H9 (cell line): ENCODE data around the gene SLC14A1. TPM values are rescaled to one million over a fixed set of nuclear protein-coding genes. Genes with fewer than 3 reads are reported as not detected.

Source experiments
- DNase-seq: peaks from one replicate; pipeline ENCODE4 v3.0.0-alpha.2; 2017
- H2AFZ ChIP-seq: one replicate; pipeline ENCODE4 v1.6.1; 2013; ENCODE audit warnings: mild to moderate bottlenecking, low read length, control low read depth, moderate library complexity
- H2AK5ac ChIP-seq: 2 replicates; pipeline ENCODE4 v1.6.1; 2013; ENCODE audit warnings: low read length, control low read depth, mixed read lengths; ENCODE audit not compliant: insufficient read length
- H2BK120ac ChIP-seq: one replicate; pipeline ENCODE4 v1.6.1; 2013; ENCODE audit warnings: low read depth, mild to moderate bottlenecking, low read length, control low read depth, inconsistent platforms; ENCODE audit not compliant: poor library complexity, severe bottlenecking
- H2BK12ac ChIP-seq: 2 replicates; pipeline ENCODE4 v1.6.1; 2013; ENCODE audit warnings: low read length, control low read depth, mixed read lengths, low read depth; ENCODE audit not compliant: insufficient read length
- H2BK15ac ChIP-seq: 2 replicates; pipeline ENCODE4 v1.6.1; 2013; ENCODE audit warnings: low read depth, low read length, control low read depth
- H2BK20ac ChIP-seq: one replicate; pipeline ENCODE4 v1.6.1; 2013; ENCODE audit warnings: low read depth, mild to moderate bottlenecking, low read length, control low read depth, inconsistent platforms; ENCODE audit not compliant: poor library complexity, severe bottlenecking
- H2BK5ac ChIP-seq: 2 replicates; pipeline ENCODE4 v1.6.1; 2013; ENCODE audit warnings: low read length, control low read depth, mixed read lengths; ENCODE audit not compliant: insufficient read length
- H3K14ac ChIP-seq: 2 replicates; pipeline ENCODE4 v1.6.1; 2013; ENCODE audit warnings: low read length, control low read depth; ENCODE audit not compliant: insufficient read depth
- H3K18ac ChIP-seq: 2 replicates; pipeline ENCODE4 v1.6.1; 2013; ENCODE audit warnings: low read depth, mild to moderate bottlenecking, mixed read lengths, low read length, control low read depth; ENCODE audit not compliant: insufficient read length
- H3K23ac ChIP-seq: 2 replicates; pipeline ENCODE4 v1.6.1; 2013; ENCODE audit warnings: low read length, control low read depth, mixed read lengths, low read depth; ENCODE audit not compliant: insufficient read length
- H3K23me2 ChIP-seq: 2 replicates; pipeline ENCODE4 v1.6.1; 2013; ENCODE audit warnings: low read depth, mild to moderate bottlenecking, mixed read lengths, low read length, control low read depth; ENCODE audit not compliant: insufficient read length, poor library complexity, severe bottlenecking
- H3K27ac ChIP-seq: 2 replicates; pipeline ENCODE4 v1.5.1; 2013; ENCODE audit warnings: low read length, control low read depth, mixed read lengths, low read depth; ENCODE audit not compliant: insufficient read length
- H3K27me3 ChIP-seq: 2 replicates; pipeline ENCODE4 v1.6.1; 2013; ENCODE audit warnings: low read length, control low read depth, inconsistent platforms; ENCODE audit not compliant: insufficient read depth
- H3K4ac ChIP-seq: 2 replicates; pipeline ENCODE4 v1.6.1; 2013; ENCODE audit warnings: low read depth, mild to moderate bottlenecking, control low read depth, inconsistent platforms, low read length, moderate library complexity
- H3K4me1 ChIP-seq: 2 replicates; pipeline ENCODE4 v1.6.1; 2013; ENCODE audit warnings: low read length, control low read depth, inconsistent platforms; ENCODE audit not compliant: insufficient read depth
- H3K4me2 ChIP-seq: 2 replicates; pipeline ENCODE4 v1.6.1; 2013; ENCODE audit warnings: low read length, control low read depth, mixed read lengths; ENCODE audit not compliant: insufficient read length, insufficient read depth
- H3K56ac ChIP-seq: 2 replicates; pipeline ENCODE4 v1.6.1; 2013; ENCODE audit warnings: low read depth, mild to moderate bottlenecking, mixed read lengths, low read length, control low read depth; ENCODE audit not compliant: insufficient read length
- H3K79me1 ChIP-seq: 2 replicates; pipeline ENCODE4 v1.6.1; 2013; ENCODE audit warnings: low read depth, mild to moderate bottlenecking, moderate library complexity, low read length, control low read depth, inconsistent platforms; ENCODE audit not compliant: insufficient read depth, poor library complexity, severe bottlenecking
- H3K79me2 ChIP-seq: 2 replicates; pipeline ENCODE4 v1.6.1; 2013; ENCODE audit warnings: low read length, control low read depth, inconsistent platforms; ENCODE audit not compliant: insufficient read depth
- H3K9ac ChIP-seq: 2 replicates; pipeline ENCODE4 v1.6.1; 2013; ENCODE audit warnings: low read length, control low read depth, mixed read lengths; ENCODE audit not compliant: insufficient read length; ENCODE audit errors: extremely low read depth
- H3K9me3 ChIP-seq: one replicate; pipeline ENCODE4 v1.6.1; 2013; ENCODE audit warnings: low read depth, low read length, inconsistent platforms; ENCODE audit not compliant: control insufficient read depth
- H3T11ph ChIP-seq: one replicate; pipeline ENCODE4 v1.6.1; 2013; ENCODE audit warnings: mild to moderate bottlenecking, low read length, control low read depth, inconsistent platforms
- H4K20me1 ChIP-seq: one replicate; pipeline ENCODE4 v1.6.1; 2013; ENCODE audit not compliant: control insufficient read depth, insufficient read length, insufficient read depth
- H4K5ac ChIP-seq: 2 replicates; pipeline ENCODE4 v1.6.1; 2013; ENCODE audit warnings: low read depth, mild to moderate bottlenecking, mixed read lengths, low read length, control low read depth; ENCODE audit not compliant: insufficient read length
- H4K8ac ChIP-seq: replicated peaks from 2 replicates; pipeline ENCODE4 v1.6.1; 2013; ENCODE audit warnings: low read length, control low read depth, mixed read lengths, low read depth; ENCODE audit not compliant: insufficient read length
- H4K91ac ChIP-seq: 2 replicates; pipeline ENCODE4 v1.6.1; 2013; ENCODE audit warnings: low read depth, mild to moderate bottlenecking, moderate library complexity, mixed read lengths, low read length, control low read depth; ENCODE audit not compliant: insufficient read length
- H3K27ac Mint-ChIP-seq, 3 experiments: 2 replicates in 2 of 3; 3 replicates in 1 of 3; pipeline ENCODE4 v1.8.0; 2020 to 2021; ENCODE audit warnings: mixed read lengths in 3 of 3, mild to moderate bottlenecking in 1 of 3, moderate library complexity in 1 of 3
- H3K27me3 Mint-ChIP-seq: 2 replicates; pipeline ENCODE4 v1.8.0; 2021; ENCODE audit warnings: low read depth, mild to moderate bottlenecking, moderate library complexity, mixed read lengths
- H3K36me3 Mint-ChIP-seq, 3 experiments: 2 replicates in 2 of 3; 3 replicates in 1 of 3; pipeline ENCODE4 v1.8.0; 2020 to 2021; ENCODE audit warnings: low read depth in 3 of 3, mixed read lengths in 3 of 3; ENCODE audit not compliant: insufficient read depth in 1 of 3
- H3K4me1 Mint-ChIP-seq, 2 experiments: 2 replicates each; pipeline ENCODE4 v1.8.0; 2020; ENCODE audit warnings: mixed read lengths in 2 of 2
- H3K4me3 Mint-ChIP-seq, 2 experiments: 2 replicates in 1 of 2; 3 replicates in 1 of 2; pipeline ENCODE4 v1.8.0; 2020 to 2021; ENCODE audit warnings: mild to moderate bottlenecking in 2 of 2, mixed read lengths in 2 of 2, moderate library complexity in 1 of 2
- H3K9me3 Mint-ChIP-seq, 2 experiments: 2 replicates in 1 of 2; 3 replicates in 1 of 2; pipeline ENCODE4 v1.8.0; 2020; ENCODE audit warnings: mild to moderate bottlenecking in 2 of 2, mixed read lengths in 2 of 2, moderate library complexity in 1 of 2
- WGBS: extraction: QIAGEN DNeasy Blood & Tissue Kit; methylation state at CpG from one replicate; pipeline ENCODE4 v1.1.7; 2013; ENCODE audit warnings: missing lambda C conversion rate, low lambda C conversion rate, mixed read lengths; ENCODE audit not compliant: insufficient read length; ENCODE audit errors: extremely low coverage; 5-methylcytosine and 5-hydroxymethylcytosine counted together
- total RNA-seq: library from RNA; stranded (reverse); gene quantifications from 2 replicates; pipeline ENCODE4 v1.2.1, GENCODE V29; 2021
- TF ChIP-seq, protein P1 (sequence below): fragments of 200-600 bp; sonication (generic); conservative IDR thresholded peaks from 3 replicates; pipeline ENCODE4 v1.8.0; 2021; ENCODE audit warnings: antibody characterized with exemption, mild to moderate bottlenecking

SLC14A1 gene
- total RNA-seq, 1 experiment from 2014 or later: not detected

- H3K56ac ChIP-seq: no peak overlapping the region
- no peak overlapping the region for H3K27ac ChIP-seq
- Mint-ChIP-seq H3K9me3 (peaks cover 4 to 5% of the 10 kb centered on the region in 2 experiments), H3K4me1 (peaks cover 9 to 18% of the 10 kb centered on the region in 2 experiments), H3K4me3 (no peak overlapping the region), H3K36me3 (peaks cover 0 to 10% (median 1%) of the 10 kb centered on the region in 3 experiments; a peak in 4 of 7 replicates), H3K27ac (peak overlapping the region in 1 of 3 experiments; percentile 68; a peak in 1 of 7 replicates), H3K27me3 (no peaks in the 10 kb centered on the region; the same call in 1 of the 2 replicates)
- H3K27me3 ChIP-seq: no peaks in the 10 kb centered on the region
- no peaks in the 10 kb centered on the region for H3K23me2 ChIP-seq
- H2AK5ac ChIP-seq: no peak overlapping the region
- no peak overlapping the region for H2BK5ac ChIP-seq
- no peak overlapping the region for H3T11ph ChIP-seq
- no peak overlapping the region for H2AFZ ChIP-seq
- no peak overlapping the region for H2BK120ac ChIP-seq
- no peaks in the 10 kb centered on the region for H3K9me3 ChIP-seq
- H3K18ac ChIP-seq: no peak overlapping the region
- no peak for DNase-seq
- H3K4me2 ChIP-seq: no peak overlapping the region
- peaks cover 3% of the 10 kb centered on the region; the same call in 1 of the 2 replicates for H3K4me1 ChIP-seq
- H2BK12ac ChIP-seq: no peak overlapping the region
- no peak overlapping the region for H2BK20ac ChIP-seq
- H4K8ac ChIP-seq: no peak overlapping the region
- no peaks in the 10 kb centered on the region for H3K79me2 ChIP-seq
- H2BK15ac ChIP-seq: no peak overlapping the region
- H4K5ac ChIP-seq: no peak overlapping the region
- H3K4ac ChIP-seq: no peak overlapping the region
- no peaks in the 10 kb centered on the region for H3K79me1 ChIP-seq
- H3K23ac ChIP-seq: no peak overlapping the region
- no peak overlapping the region for H3K9ac ChIP-seq
- H4K91ac ChIP-seq: no peak overlapping the region
- no peak overlapping the region for H3K14ac ChIP-seq
- no CpG with 5 or more reads among the region's 5 CpGs for WGBS
- TF ChIP-seq, protein P1, sequence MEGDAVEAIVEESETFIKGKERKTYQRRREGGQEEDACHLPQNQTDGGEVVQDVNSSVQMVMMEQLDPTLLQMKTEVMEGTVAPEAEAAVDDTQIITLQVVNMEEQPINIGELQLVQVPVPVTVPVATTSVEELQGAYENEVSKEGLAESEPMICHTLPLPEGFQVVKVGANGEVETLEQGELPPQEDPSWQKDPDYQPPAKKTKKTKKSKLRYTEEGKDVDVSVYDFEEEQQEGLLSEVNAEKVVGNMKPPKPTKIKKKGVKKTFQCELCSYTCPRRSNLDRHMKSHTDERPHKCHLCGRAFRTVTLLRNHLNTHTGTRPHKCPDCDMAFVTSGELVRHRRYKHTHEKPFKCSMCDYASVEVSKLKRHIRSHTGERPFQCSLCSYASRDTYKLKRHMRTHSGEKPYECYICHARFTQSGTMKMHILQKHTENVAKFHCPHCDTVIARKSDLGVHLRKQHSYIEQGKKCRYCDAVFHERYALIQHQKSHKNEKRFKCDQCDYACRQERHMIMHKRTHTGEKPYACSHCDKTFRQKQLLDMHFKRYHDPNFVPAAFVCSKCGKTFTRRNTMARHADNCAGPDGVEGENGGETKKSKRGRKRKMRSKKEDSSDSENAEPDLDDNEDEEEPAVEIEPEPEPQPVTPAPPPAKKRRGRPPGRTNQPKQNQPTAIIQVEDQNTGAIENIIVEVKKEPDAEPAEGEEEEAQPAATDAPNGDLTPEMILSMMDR: no peak
- no peaks in the 10 kb centered on the region for H4K20me1 ChIP-seq
These were observed 68.7 kb downstream of the SLC14A1 start for GRCh38 chr18:45792506-45793263.
